Activated CD8-positive, alpha-beta memory T cell treated with anti-CD3 and anti-CD28 coated beads, Interleukin-2, amount 50 U/mL, for 1 hour (primary cell): ENCODE measurements around the gene SLC9B1.
A peak's percentile ranks its signal among the peaks of the same experiment; 100 is the strongest.

Experiments
- DNase-seq: peaks from one replicate; pipeline ENCODE4 v3.0.0-alpha.2; 2020; ENCODE audit errors: extremely low read depth

The SLC9B1 gene

DNA sequence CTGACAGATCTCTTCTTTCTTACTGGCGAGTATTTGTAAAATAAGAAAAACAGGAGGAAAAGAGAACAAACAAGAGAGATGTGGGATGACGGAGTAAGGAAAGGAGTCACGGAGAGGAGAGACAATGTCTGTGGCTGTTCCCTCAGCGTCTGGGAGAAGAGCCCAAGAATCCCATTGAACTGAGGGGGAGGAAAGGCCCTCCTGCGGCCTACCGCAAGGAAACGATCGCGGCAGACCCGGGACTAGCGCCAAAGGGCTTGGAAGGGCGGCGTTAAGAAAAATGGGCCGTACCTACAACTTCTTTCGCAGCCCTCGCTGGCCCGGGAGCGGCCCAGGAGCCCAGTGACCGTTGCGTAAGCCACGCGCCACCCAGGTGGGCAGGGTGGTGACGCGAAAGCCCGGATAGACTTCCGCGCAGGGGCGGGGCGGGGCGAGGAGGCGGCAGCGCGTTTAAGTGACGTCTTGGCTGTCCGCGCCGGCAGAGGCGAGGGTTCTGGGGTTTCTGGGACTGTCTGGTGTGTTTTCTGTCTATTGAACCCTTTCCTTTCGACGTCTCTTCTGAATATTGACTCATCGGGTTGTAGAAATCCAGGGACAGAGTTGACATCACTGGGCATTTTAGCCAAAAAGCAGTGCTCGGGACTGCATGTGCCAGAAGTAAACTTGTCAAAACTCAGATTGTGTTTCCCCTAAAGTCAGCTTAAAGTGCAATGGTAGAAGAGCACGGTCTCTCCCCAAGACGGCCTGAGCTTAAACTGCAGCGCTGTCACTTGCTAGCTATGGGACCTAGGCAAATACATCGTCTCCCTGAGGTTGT is at the start of gene SLC9B1:
Gene SLC9B1, minus strand, starts transcription at position 398 of the 817 bp plus-strand sequence. CDS start 27,994 bp downstream, outside the sequence.
- peak; percentile 84 for DNase-seq

DNA sequence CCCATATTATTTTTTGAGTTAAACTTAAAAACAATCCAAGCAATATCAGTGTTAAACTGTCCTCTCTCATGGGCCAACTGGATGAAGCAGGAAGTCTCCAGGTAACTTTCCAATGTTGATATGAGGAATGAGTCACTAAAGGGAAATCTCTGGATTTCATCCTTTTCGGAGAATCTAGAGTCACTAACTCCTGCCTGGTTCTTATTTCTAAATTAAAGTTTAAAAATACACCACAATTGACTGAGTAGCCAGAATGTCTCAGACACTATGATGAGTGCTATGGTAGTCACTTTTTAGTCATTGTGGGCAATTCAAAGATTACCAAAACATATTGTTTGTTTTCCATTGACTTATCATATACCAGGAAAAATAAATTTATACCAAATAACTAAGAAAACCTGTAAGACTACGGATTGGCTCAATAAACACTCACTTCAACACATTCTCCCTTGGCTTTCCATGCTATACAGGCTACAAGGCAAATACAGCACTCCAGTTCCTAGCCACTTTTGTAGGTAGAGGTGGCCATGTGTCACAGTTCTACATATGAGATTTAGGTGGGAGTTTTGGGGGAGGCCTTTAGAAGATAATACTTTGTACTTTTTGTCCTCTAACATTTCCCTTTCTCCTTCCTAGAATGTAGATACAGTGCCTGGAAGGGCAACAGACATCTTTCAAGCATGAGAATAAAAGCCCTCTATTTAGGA is 48.5 kb upstream of the SLC9B1 start:
- no peak for DNase-seq

DNA sequence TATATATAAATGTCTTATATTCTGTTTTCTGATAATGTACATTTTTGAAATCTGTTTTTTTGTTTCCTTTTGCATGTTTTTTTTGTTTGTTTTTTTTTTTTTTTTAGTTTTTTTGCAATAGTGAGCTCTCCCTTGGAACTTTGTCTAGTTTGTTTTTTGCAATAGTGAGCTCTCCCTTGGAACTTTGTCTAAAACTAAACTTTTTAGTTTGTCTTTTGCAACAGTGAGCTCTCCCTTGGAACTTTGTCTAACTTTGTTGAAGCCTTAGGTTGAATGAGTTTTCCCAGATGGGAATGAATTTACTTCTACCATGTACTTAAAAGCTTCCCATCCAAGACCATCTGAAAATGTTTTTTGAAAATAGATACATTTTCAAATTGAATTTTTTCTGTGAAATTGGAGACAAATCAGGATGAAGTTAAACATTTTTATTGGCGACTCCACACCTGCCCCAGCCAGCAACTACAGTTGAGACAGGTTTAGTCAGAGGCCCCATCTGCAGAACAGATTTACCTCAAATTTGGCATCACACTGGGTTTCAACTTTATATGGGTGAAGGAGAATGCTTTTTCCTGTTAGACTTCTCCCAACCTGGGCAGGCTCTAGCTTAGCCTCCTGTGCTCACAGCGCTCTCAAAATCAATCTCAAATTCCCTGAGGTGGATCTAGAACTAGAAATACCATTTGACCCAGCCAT is 41.1 kb upstream of the SLC9B1 start:
- DNase-seq: no peak

GRCh38 chr4:103054030-103054429 is 34.5 kb upstream of the SLC9B1 start:
- no peak for DNase-seq

GRCh38 chr4:103052779-103053178 is 33.3 kb upstream of the SLC9B1 start:
- no peak for DNase-seq

- no peak for DNase-seq
These were observed 32.6 kb upstream of the SLC9B1 start for GRCh38 chr4:103052145-103052544.

GRCh38 chr4:103050736-103051436 is 31.4 kb upstream of the SLC9B1 start:
- no peak for DNase-seq

DNA sequence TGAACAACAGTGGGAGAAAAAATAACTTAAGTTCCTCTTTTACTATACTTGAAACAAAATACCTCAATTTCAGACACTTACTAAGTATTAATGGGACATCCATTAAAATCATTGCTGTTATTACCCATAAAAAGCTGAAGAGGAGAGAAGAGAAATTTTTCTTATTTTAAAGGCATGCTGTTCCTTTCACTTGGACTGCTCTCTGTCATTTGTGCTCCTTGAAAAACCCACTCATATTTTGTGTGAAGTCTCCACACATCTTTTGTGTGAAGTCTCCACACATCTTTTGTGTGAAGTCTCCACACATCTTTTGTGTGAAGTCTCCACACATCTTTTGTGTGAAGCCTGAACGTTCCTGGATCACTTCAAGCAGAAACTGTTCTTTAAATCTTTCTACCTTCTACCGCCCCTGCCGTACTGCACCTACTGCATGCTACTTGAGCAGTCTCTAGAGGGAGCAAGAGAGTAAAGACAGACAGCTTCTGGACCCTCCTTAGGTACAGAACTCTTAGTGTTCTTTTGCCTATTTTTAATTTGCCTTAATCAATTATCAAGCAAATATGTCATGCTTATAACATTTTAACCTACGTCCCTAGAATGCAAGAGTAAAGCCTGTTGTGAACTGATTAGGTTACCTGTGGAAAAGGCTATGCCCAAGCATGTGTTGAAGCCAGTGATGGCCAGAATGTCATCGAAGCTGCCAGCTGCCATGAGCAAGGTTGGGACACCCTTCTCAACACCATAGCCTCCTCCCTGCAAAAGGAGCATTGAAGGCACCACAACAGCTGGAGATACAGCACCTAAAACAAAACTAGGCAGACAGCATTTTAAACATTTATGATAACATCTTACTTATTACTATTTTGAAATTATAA is 27.1 kb upstream of the SLC9B1 start:
- DNase-seq: peak; percentile 4

GRCh38 chr4:103044183-103044582 is 24.7 kb upstream of the SLC9B1 start:
- no peak for DNase-seq

GRCh38 chr4:103036169-103036568 is 16.7 kb upstream of the SLC9B1 start:
- no peak for DNase-seq

DNA sequence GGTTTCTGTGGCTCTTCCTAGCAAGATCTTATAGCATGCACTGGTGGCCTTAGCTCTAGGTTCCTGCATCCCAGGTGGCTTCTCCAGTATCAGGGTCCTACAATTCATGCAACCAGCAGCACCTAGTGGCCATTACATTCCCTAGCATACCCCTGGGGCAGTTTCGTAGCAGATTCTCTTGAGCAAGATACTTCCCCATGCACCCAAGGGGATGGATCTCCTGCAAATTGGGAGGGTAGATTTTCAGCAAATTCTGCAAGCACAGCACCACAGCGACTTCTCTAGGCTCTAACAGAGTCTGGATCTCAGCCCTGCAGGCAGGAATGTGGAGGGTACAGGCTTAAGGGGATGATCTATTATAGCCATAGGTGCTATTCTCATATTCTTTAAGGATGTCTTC is 13.1 kb upstream of the SLC9B1 start:
- DNase-seq: no peak

- no peak for DNase-seq
These were observed 11.3 kb upstream of the SLC9B1 start for GRCh38 chr4:103030791-103031190.

DNA sequence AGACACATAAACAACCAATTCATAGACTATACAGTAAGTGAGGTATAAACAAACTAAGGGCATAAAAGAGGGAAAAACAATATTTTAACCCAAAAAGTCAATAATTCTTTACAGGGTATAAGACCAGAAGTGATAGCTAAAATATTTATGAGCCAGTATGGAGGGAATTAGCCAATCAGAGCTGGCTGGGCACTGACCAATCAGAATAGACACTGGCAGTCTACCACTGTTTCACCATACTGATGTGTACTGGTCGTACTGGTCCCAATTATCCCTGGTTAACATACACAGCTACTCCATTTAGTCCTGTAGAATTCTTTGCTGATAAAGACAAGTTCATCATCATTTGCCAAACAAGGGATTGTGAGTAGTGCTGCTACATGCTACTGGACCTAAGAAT is 9.8 kb upstream of the SLC9B1 start:
- DNase-seq: no peak

DNA sequence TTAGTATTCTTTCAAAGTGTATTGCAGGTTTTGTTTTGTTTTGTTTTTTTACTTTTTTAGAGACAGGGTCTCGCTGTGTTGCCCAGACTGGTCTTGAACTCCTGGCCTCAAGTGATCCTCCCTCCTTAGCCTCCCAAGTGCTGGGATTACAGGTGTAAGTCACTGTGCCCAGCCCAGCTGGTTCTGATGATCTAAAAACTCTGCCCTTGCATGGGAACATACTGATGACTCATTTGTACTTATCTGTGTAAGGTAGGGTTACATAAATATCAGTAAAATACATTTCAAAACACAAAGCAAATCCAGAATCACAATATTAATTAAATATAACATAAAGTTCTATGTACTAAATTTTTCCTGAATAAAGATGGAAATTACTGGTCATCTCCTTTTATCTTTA is 7.4 kb upstream of the SLC9B1 start:
- no peak for DNase-seq

DNA sequence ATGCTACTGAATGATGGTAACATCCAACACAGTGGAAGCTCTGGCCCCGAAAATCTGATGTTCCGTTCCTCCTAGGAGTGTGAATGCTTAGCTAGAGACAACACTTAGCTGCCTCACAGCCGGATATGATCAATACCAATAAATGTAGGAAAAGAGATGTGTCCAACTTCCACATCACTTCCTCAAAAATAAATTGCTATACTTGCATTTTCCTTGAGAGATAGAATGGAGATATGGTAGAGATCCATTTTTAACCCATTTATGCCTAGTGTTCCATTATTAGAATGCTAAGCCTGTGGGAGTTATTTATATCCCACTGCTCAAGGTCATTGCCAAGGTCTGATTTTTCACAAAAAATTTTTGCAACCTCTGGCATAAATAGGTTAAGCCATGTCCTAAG is 5.5 kb upstream of the SLC9B1 start:
- no peak for DNase-seq

DNA sequence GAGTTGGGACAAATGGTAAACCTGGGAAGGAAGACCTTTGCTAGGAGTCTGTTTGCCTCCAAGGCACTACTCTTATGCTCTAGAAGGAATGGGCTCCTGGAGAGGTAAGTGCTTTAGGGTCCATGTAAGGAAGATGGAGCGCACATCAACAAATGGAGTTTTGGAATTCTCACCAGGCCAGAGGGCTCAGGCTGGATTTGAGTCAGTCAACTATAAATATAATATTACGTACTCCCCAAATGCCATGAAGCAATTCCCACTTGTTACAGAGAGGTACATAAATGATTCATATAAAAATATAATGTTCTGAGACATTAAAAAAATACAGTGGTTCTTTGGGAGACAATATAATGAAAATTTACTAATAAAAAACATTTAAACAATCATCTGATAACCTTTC is 1.6 kb upstream of the SLC9B1 start:
- DNase-seq: no peak

GRCh38 chr4:103018391-103019307 is 856 bp downstream of the SLC9B1 start:
- no peak for DNase-seq

DNA sequence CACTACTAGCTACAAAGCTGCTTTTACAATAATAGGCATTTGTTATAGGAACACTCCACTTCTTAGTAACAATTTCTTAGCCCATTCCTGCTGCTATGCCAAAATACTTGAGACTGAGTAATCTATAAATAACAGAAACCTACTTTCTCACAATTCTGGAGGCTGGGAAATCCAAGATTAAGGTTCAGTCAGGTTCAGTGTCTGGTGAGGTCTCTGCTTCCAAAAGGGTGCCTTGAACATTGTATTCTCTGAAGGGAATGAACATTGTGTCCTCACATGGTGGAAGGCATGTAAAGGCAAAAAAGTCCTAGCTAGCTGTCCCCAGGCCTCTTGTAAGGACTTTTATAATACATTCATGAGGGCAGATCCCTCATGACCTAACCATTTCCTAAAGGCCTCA is 7.0 kb downstream of the SLC9B1 start:
- no peak for DNase-seq

DNA sequence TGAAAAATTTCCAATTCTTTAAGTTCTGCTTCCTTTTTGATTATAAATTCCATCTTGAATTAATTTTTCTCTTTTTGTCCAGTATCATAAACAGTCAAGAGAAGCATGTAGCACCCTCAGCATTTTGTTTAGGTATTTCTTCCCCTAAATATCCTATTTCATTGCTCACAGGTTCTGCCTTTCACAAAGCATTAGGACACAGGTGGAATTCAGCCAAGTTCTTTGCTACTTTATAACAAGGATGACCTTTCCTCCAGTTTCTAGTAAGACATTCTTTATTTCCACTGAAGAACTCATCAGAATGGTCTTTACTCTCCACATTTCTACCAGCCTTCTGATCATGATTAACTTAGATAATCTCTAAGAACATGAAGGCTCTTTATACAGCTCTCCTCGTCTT is 7.4 kb downstream of the SLC9B1 start:
- no peak for DNase-seq
